ENCODE measurements around the gene MSI1.
A peak's percentile ranks its signal among the peaks of the same experiment; 100 is the strongest.

MSI1 gene

GRCh38 chr12:120367924-120368788 is 808 bp downstream of the MSI1 start:
- CTCF ChIA-PET: interaction anchor here (0.7 to 4.4 kb wide), 12 partner anchors 7 to 131 kb away, joined by 3 to 42 read pairs (median 5); no protein-coding TSS in a partner anchor
- Histone ChIP-seq H3K9me3 (ENCODE audit: control extremely low read depth in 1 of 5, control insufficient read depth in 4 of 5, insufficient read depth in 2 of 5, low read depth in 1 of 5, low read length in 4 of 5) (no peaks in the 10 kb centered on the region), H3K36me3 (ENCODE audit: control insufficient read depth in 4 of 4, insufficient read depth in 4 of 4, low read length in 3 of 4) (no peaks in the 10 kb centered on the region), H3K4me1 (ENCODE audit: control extremely low read depth in 1 of 4, control insufficient read depth in 4 of 4, insufficient read depth in 4 of 4, low read length in 3 of 4) (peaks cover 0 to 15% (median 9%) of the 10 kb centered on the region in 4 experiments), H3K27me3 (replicated peaks in 2 of 5; ENCODE audit: control insufficient read depth in 4 of 5, insufficient read depth in 5 of 5, low read length in 4 of 5) (peaks cover 10 to 95% (median 54%) of the 10 kb centered on the region in 5 experiments), H3K4me3 (ENCODE audit: control insufficient read depth in 1 of 7, extremely low read depth in 1 of 7, insufficient read depth in 4 of 7, low read depth in 2 of 7, low read length in 6 of 7) (peak overlapping the region in 4 of 7 experiments; percentile 33 to 55 (median 42)), H3K27ac (ENCODE audit: insufficient read depth in 1 of 2, low read depth in 1 of 2, low read length in 2 of 2, poor library complexity in 1 of 2, severe bottlenecking in 2 of 2) (no peak overlapping the region)
- WGBS (ENCODE audit: insufficient coverage): under 1% methylated on average over 44 of the region's 86 CpGs
- POLR2A ChIA-PET: no interaction called here
- DNase-seq: peak in 2 of 3 donors; percentile 37 to 46

- Histone ChIP-seq H3K27me3 (replicated peaks in 2 of 5; ENCODE audit: control insufficient read depth in 4 of 5, insufficient read depth in 5 of 5, low read length in 4 of 5) (peaks cover 5 to 95% (median 50%) of the 10 kb centered on the region in 5 experiments), H3K4me3 (ENCODE audit: control insufficient read depth in 1 of 7, extremely low read depth in 1 of 7, insufficient read depth in 4 of 7, low read depth in 2 of 7, low read length in 6 of 7) (peak overlapping the region in 3 of 7 experiments; percentile 24 to 31 (median 26)), H3K27ac (ENCODE audit: insufficient read depth in 1 of 2, low read depth in 1 of 2, low read length in 2 of 2, poor library complexity in 1 of 2, severe bottlenecking in 2 of 2) (no peak overlapping the region), H3K4me1 (ENCODE audit: control extremely low read depth in 1 of 4, control insufficient read depth in 4 of 4, insufficient read depth in 4 of 4, low read length in 3 of 4) (peaks cover 0 to 15% (median 9%) of the 10 kb centered on the region in 4 experiments), H3K36me3 (ENCODE audit: control insufficient read depth in 4 of 4, insufficient read depth in 4 of 4, low read length in 3 of 4) (no peaks in the 10 kb centered on the region), H3K9me3 (ENCODE audit: control extremely low read depth in 1 of 5, control insufficient read depth in 4 of 5, insufficient read depth in 2 of 5, low read depth in 1 of 5, low read length in 4 of 5) (no peaks in the 10 kb centered on the region)
- DNase-seq: peak; percentile 38 to 50 (median 45)
- ChIA-PET CTCF (interaction anchor here (0.7 to 4.4 kb wide), 16 partner anchors 8 to 148 kb away, joined by 3 to 42 read pairs (median 5); no protein-coding TSS in a partner anchor), POLR2A (no interaction called here)
- 13% methylated on average over 7 of the region's 10 CpGs for WGBS (ENCODE audit: insufficient coverage)
Measured at GRCh38 chr12:120367233-120367923, 1.6 kb downstream of the MSI1 start.

- 74% methylated on average over 6 of the region's 7 CpGs for WGBS (ENCODE audit: insufficient coverage)
- Histone ChIP-seq H3K27me3 (replicated peaks in 2 of 5; ENCODE audit: control insufficient read depth in 4 of 5, insufficient read depth in 5 of 5, low read length in 4 of 5) (peaks cover 5 to 95% (median 53%) of the 10 kb centered on the region in 5 experiments), H3K4me1 (ENCODE audit: control extremely low read depth in 1 of 4, control insufficient read depth in 4 of 4, insufficient read depth in 4 of 4, low read length in 3 of 4) (peaks cover 0 to 15% (median 10%) of the 10 kb centered on the region in 4 experiments), H3K27ac (ENCODE audit: insufficient read depth in 1 of 2, low read depth in 1 of 2, low read length in 2 of 2, poor library complexity in 1 of 2, severe bottlenecking in 2 of 2) (no peak overlapping the region), H3K36me3 (ENCODE audit: control insufficient read depth in 4 of 4, insufficient read depth in 4 of 4, low read length in 3 of 4) (no peaks in the 10 kb centered on the region), H3K4me3 (ENCODE audit: control insufficient read depth in 1 of 7, extremely low read depth in 1 of 7, insufficient read depth in 4 of 7, low read depth in 2 of 7, low read length in 6 of 7) (no peak overlapping the region), H3K9me3 (ENCODE audit: control extremely low read depth in 1 of 5, control insufficient read depth in 4 of 5, insufficient read depth in 2 of 5, low read depth in 1 of 5, low read length in 4 of 5) (no peaks in the 10 kb centered on the region)
- ChIA-PET POLR2A (no interaction called here), CTCF (interaction anchor here (0.9 to 4.4 kb wide), 17 partner anchors 9 to 149 kb away, joined by 3 to 42 read pairs (median 5); no protein-coding TSS in a partner anchor)
- DNase-seq: no peak
Measured at GRCh38 chr12:120366845-120367232, 2.1 kb downstream of the MSI1 start.

DNA sequence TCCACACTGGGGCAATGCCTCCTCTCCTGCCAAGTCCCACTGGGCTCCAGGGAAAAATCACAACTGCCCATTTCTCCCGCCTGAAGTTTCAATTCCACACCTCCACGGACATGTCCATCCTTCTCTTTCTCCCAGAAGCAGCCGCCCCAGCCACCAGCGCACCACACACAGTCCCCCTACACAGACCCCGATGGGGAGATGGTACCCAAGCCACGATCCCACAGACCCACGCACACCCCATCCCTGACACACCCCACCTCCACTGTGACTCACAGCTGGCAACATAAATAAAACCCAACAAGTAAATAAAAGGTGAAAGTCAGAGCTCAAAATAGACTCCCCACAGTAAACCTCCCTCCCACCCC is 2.6 kb downstream of the MSI1 start:
- POLR2A ChIA-PET: interaction anchor here (0.6 kb wide), 1 partner anchor 162 kb away, joined by 3 read pairs; no protein-coding TSS in a partner anchor
- CTCF ChIA-PET: interaction anchor here (1.1 to 4.4 kb wide), 13 partner anchors 9 to 70 kb away, joined by 3 to 42 read pairs (median 5); no protein-coding TSS in a partner anchor
- Histone ChIP-seq H3K4me3 (ENCODE audit: control insufficient read depth in 1 of 7, extremely low read depth in 1 of 7, insufficient read depth in 4 of 7, low read depth in 2 of 7, low read length in 6 of 7) (no peak overlapping the region), H3K4me1 (ENCODE audit: control extremely low read depth in 1 of 4, control insufficient read depth in 4 of 4, insufficient read depth in 4 of 4, low read length in 3 of 4) (peaks cover 0 to 19% (median 12%) of the 10 kb centered on the region in 4 experiments), H3K27me3 (replicated peaks in 2 of 5; ENCODE audit: control insufficient read depth in 4 of 5, insufficient read depth in 5 of 5, low read length in 4 of 5) (peaks cover 2 to 95% (median 51%) of the 10 kb centered on the region in 5 experiments), H3K27ac (ENCODE audit: insufficient read depth in 1 of 2, low read depth in 1 of 2, low read length in 2 of 2, poor library complexity in 1 of 2, severe bottlenecking in 2 of 2) (no peak overlapping the region), H3K9me3 (ENCODE audit: control extremely low read depth in 1 of 5, control insufficient read depth in 4 of 5, insufficient read depth in 2 of 5, low read depth in 1 of 5, low read length in 4 of 5) (no peaks in the 10 kb centered on the region), H3K36me3 (ENCODE audit: control insufficient read depth in 4 of 4, insufficient read depth in 4 of 4, low read length in 3 of 4) (no peaks in the 10 kb centered on the region)
- WGBS (ENCODE audit: insufficient coverage): 95% methylated on average over 3 of the region's 7 CpGs
- DNase-seq: no peak

DNA sequence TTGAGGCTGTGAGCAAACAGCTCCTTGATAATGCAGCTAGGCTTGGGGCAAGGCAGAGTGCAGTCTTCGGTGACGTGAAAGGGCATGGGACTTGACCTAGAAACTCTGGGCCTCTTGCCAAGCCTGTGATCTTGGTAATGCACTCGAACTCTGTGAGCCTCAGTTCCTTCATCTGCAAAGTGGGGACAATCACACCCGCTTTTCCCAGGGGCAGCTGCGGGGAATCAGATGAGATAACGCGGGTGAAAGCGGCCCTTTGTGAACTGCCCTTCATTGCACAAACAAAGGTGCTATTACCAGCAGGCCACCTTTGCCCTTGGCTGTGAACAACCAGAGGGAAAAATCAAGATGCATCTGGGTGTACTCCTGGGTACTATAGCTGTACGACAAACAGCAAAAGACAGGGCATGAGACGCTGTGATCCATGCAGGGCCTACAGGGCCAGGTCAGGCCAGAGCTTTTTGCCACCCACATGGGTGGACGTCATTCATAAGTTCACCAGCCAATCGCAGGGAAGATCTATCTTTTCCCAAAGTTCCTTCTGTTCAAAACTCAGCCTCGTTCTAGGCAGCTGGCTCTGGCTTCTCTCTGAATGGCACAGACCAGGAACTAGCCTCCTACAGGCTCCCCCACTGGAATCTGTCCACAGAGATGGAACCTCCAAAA is 3.2 kb downstream of the MSI1 start:
- POLR2A ChIA-PET: interaction anchor here (0.6 kb wide), 1 partner anchor 162 kb away, joined by 3 read pairs; no protein-coding TSS in a partner anchor
- CTCF ChIA-PET: interaction anchor here (1.3 to 4.4 kb wide), 10 partner anchors 9 to 105 kb away, joined by 3 to 42 read pairs (median 6); no protein-coding TSS in a partner anchor
- Histone ChIP-seq H3K4me1 (ENCODE audit: control extremely low read depth in 1 of 4, control insufficient read depth in 4 of 4, insufficient read depth in 4 of 4, low read length in 3 of 4) (peaks cover 0 to 20% (median 12%) of the 10 kb centered on the region in 4 experiments), H3K4me3 (ENCODE audit: control insufficient read depth in 1 of 7, extremely low read depth in 1 of 7, insufficient read depth in 4 of 7, low read depth in 2 of 7, low read length in 6 of 7) (no peak overlapping the region), H3K36me3 (ENCODE audit: control insufficient read depth in 4 of 4, insufficient read depth in 4 of 4, low read length in 3 of 4) (no peaks in the 10 kb centered on the region), H3K9me3 (ENCODE audit: control extremely low read depth in 1 of 5, control insufficient read depth in 4 of 5, insufficient read depth in 2 of 5, low read depth in 1 of 5, low read length in 4 of 5) (no peaks in the 10 kb centered on the region), H3K27ac (ENCODE audit: insufficient read depth in 1 of 2, low read depth in 1 of 2, low read length in 2 of 2, poor library complexity in 1 of 2, severe bottlenecking in 2 of 2) (no peak overlapping the region), H3K27me3 (replicated peaks in 2 of 5; ENCODE audit: control insufficient read depth in 4 of 5, insufficient read depth in 5 of 5, low read length in 4 of 5) (peaks cover 7 to 95% (median 45%) of the 10 kb centered on the region in 5 experiments)
- DNase-seq: no peak
- WGBS (ENCODE audit: insufficient coverage): 89% methylated on average over 10 of the region's 13 CpGs

DNA sequence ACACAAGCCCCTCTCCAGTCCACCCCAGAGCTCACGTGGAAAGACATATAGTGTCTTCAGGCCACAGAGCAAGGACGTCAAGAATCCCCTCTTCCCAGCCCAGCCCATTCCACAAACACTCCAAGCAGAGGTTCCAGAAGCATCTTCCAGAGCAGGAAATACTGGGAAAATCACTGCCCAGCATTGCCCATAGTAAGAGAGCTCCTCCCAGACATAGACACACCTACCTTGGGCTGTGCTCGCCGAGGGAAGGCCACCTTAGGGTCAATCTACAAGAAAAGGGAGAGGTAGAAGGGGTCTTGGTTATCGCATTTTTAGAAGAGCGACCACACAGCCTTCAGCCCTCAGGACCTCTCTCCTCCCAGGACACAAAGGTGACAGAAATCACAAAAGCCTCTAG is 4.5 kb downstream of the MSI1 start:
- WGBS (ENCODE audit: insufficient coverage): 97% methylated on average over 2 of the region's 6 CpGs
- Histone ChIP-seq H3K27me3 (replicated peaks in 2 of 5; ENCODE audit: control insufficient read depth in 4 of 5, insufficient read depth in 5 of 5, low read length in 4 of 5) (peaks cover 13 to 92% (median 44%) of the 10 kb centered on the region in 5 experiments), H3K4me3 (ENCODE audit: control insufficient read depth in 1 of 7, extremely low read depth in 1 of 7, insufficient read depth in 4 of 7, low read depth in 2 of 7, low read length in 6 of 7) (no peak overlapping the region), H3K4me1 (ENCODE audit: control extremely low read depth in 1 of 4, control insufficient read depth in 4 of 4, insufficient read depth in 4 of 4, low read length in 3 of 4) (peaks cover 0 to 18% (median 12%) of the 10 kb centered on the region in 4 experiments), H3K36me3 (ENCODE audit: control insufficient read depth in 4 of 4, insufficient read depth in 4 of 4, low read length in 3 of 4) (no peaks in the 10 kb centered on the region), H3K9me3 (ENCODE audit: control extremely low read depth in 1 of 5, control insufficient read depth in 4 of 5, insufficient read depth in 2 of 5, low read depth in 1 of 5, low read length in 4 of 5) (no peaks in the 10 kb centered on the region), H3K27ac (ENCODE audit: insufficient read depth in 1 of 2, low read depth in 1 of 2, low read length in 2 of 2, poor library complexity in 1 of 2, severe bottlenecking in 2 of 2) (no peak overlapping the region)
- no peak for DNase-seq
- POLR2A ChIA-PET: interaction anchor here (0.6 kb wide), 1 partner anchor 49 kb away, joined by 3 read pairs; no protein-coding TSS in a partner anchor
- CTCF ChIA-PET: interaction anchor here (1.2 to 4.4 kb wide), 8 partner anchors 11 to 106 kb away, joined by 3 to 42 read pairs (median 4); no protein-coding TSS in a partner anchor
